Measurements from ENCODE around the gene FFAR1.
A peak's percentile ranks its signal among the peaks of the same experiment; 100 is the strongest.
"Not testable (repeated sequence)": the region's sequence is repeated elsewhere in the genome, so short reads cannot be mapped to it uniquely, and the experiment has no call there.

Gene FFAR1

GRCh38 chr19:35360081-35360480 lies 12.4 kb downstream of the FFAR1 start:
- peaks cover 55% of the 10 kb centered on the region for H3K27me3 Mint-ChIP-seq

GRCh38 chr19:35360880-35361420 lies 13.2 kb downstream of the FFAR1 start:
- Mint-ChIP-seq H3K27ac (ENCODE audit: low read depth) (no peak overlapping the region), H3K4me3 (no peak overlapping the region), H3K9me3 (no peaks in the 10 kb centered on the region), H3K4me1 (peaks cover 13% of the 10 kb centered on the region), H3K27me3 (peaks cover 61% of the 10 kb centered on the region), H3K36me3 (ENCODE audit: insufficient read depth) (peaks cover 2% of the 10 kb centered on the region)
- no peak for ATAC-seq (replicated peaks; ENCODE audit: extremely low read depth, poor library complexity, severe bottlenecking)
- no peak for DNase-seq (ENCODE audit: low spot score in 2 of 2)

More at GRCh38 chr19:35360081-35360480, 12.4 kb downstream of the FFAR1 start:
- H3K4me1 Mint-ChIP-seq, result peaks cover 13% of the 10 kb centered on the region
- not testable (repeated sequence) for H3K4me3 Mint-ChIP-seq; H3K9me3 Mint-ChIP-seq; ATAC-seq (replicated peaks; ENCODE audit: extremely low read depth, poor library complexity, severe bottlenecking); H3K27ac Mint-ChIP-seq (ENCODE audit: low read depth); H3K36me3 Mint-ChIP-seq (ENCODE audit: insufficient read depth); DNase-seq (ENCODE audit: low spot score in 2 of 2)

- DNase-seq (ENCODE audit: low spot score in 2 of 2) (no peak), ATAC-seq (replicated peaks; ENCODE audit: extremely low read depth, poor library complexity, severe bottlenecking) (no peak)
- Mint-ChIP-seq H3K4me3 (no peak overlapping the region), H3K4me1 (peaks cover 13% of the 10 kb centered on the region), H3K27me3 (peaks cover 75% of the 10 kb centered on the region), H3K9me3 (no peaks in the 10 kb centered on the region), H3K27ac (ENCODE audit: low read depth) (no peak overlapping the region), H3K36me3 (ENCODE audit: insufficient read depth) (peaks cover 2% of the 10 kb centered on the region)
Measured at GRCh38 chr19:35362261-35363000, 14.7 kb downstream of the FFAR1 start.

DNA sequence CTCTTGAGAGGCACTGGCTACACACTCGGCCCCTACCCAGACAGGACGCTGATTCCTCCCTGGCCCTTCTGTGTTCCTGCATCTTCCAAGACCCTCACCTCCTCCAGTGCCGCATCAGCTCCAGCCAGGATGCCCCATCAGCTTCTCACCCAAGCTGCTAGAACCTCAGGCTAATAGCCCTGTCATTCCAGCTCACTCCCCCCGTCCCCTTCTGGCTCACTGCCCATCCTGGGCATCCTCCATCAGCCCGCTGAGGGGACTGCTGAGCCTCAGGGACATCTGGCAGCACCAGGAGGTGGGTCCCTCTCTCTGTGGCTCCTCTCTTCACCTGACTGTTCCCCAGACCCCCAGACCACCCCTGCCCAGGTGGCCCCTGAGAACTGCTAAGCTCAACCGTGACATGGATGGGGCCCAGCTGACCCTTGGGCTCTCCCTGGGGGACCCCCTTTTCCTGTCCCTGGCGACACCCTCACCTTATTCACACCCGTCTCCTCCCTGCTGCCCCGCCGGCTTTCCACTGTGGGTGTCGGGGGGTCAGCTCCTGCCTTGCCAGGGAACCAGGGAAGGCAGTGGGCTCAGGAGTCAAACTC lies 15.4 kb downstream of the FFAR1 start:
- no peak for DNase-seq (ENCODE audit: low spot score in 2 of 2)
- H3K4me3 Mint-ChIP-seq, result no peak overlapping the region
- H3K27me3 Mint-ChIP-seq, result peaks cover 75% of the 10 kb centered on the region
- H3K36me3 Mint-ChIP-seq (ENCODE audit: insufficient read depth), result peaks cover 2% of the 10 kb centered on the region
- H3K4me1 Mint-ChIP-seq, result peaks cover 10% of the 10 kb centered on the region
- no peak overlapping the region for H3K27ac Mint-ChIP-seq (ENCODE audit: low read depth)
- no peak for ATAC-seq (replicated peaks; ENCODE audit: extremely low read depth, poor library complexity, severe bottlenecking)
- no peaks in the 10 kb centered on the region for H3K9me3 Mint-ChIP-seq

- ATAC-seq (replicated peaks; ENCODE audit: extremely low read depth, poor library complexity, severe bottlenecking) (no peak), DNase-seq (ENCODE audit: low spot score in 2 of 2) (no peak)
- Mint-ChIP-seq H3K9me3 (no peaks in the 10 kb centered on the region), H3K27ac (ENCODE audit: low read depth) (no peak overlapping the region), H3K4me3 (no peak overlapping the region), H3K4me1 (peaks cover 6% of the 10 kb centered on the region), H3K27me3 (peaks cover 77% of the 10 kb centered on the region), H3K36me3 (ENCODE audit: insufficient read depth) (peaks cover 2% of the 10 kb centered on the region)
Measured at GRCh38 chr19:35363711-35364425, 16.2 kb downstream of the FFAR1 start.

DNA sequence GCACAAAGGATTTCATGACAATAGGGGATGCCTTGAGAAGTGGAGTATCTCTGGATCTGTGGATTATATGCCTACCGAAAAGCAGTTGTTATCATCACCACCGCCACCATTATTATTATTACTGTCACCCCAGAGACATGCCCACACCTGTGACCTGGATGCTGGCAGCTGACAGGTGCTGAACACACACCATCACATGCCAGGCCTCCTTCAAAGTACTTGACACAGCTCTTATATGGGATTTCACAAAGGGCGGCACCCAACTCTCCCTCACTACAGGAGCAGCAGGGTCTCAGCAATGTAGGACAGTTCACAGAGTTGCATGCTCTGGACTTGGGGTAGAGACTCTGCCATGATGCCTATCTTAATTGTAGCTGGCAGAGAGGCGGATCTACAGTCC lies 17.6 kb downstream of the FFAR1 start:
- ATAC-seq (replicated peaks; ENCODE audit: extremely low read depth, poor library complexity, severe bottlenecking) (no peak), DNase-seq (ENCODE audit: low spot score in 2 of 2) (no peak)
- peaks cover 88% of the 10 kb centered on the region for H3K27me3 Mint-ChIP-seq
- no peak overlapping the region for H3K4me3 Mint-ChIP-seq
- peaks cover 6% of the 10 kb centered on the region for H3K4me1 Mint-ChIP-seq
- no peaks in the 10 kb centered on the region for H3K9me3 Mint-ChIP-seq
- peaks cover 2% of the 10 kb centered on the region for H3K36me3 Mint-ChIP-seq (ENCODE audit: insufficient read depth)
- no peak overlapping the region for H3K27ac Mint-ChIP-seq (ENCODE audit: low read depth)

- H3K36me3 Mint-ChIP-seq (ENCODE audit: insufficient read depth), result peaks cover 2% of the 10 kb centered on the region
- no peak for DNase-seq (ENCODE audit: low spot score in 2 of 2)
- ATAC-seq (replicated peaks; ENCODE audit: extremely low read depth, poor library complexity, severe bottlenecking), result no peak
- H3K27ac Mint-ChIP-seq (ENCODE audit: low read depth), result no peak overlapping the region
- H3K4me1 Mint-ChIP-seq, result no peaks in the 10 kb centered on the region
- no peaks in the 10 kb centered on the region for H3K9me3 Mint-ChIP-seq
- H3K4me3 Mint-ChIP-seq, result no peak overlapping the region
- peaks cover 69% of the 10 kb centered on the region for H3K27me3 Mint-ChIP-seq
Measured at GRCh38 chr19:35368378-35368777, 20.7 kb downstream of the FFAR1 start.

DNA sequence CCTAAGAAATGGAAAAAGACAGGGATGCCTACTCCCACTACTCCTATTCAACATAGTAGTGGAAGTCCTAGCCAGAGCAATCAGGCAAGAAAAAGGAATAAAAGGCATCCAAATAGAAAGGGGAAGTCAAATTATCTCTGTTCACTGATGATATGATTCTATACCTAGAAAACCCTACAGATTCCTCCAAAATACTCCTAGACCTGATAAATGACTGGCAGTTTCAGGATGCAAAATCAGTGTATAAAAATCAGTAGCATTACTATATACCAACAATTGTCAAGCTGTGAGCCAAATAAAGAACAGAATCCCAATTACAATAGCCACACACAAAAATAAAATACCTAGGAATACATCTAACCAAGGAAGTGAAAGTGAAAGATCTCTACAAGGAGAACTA lies 21.8 kb downstream of the FFAR1 start:
- Mint-ChIP-seq H3K4me3 (no peak overlapping the region), H3K36me3 (ENCODE audit: insufficient read depth) (peaks cover 4% of the 10 kb centered on the region), H3K27me3 (peaks cover 58% of the 10 kb centered on the region), H3K9me3 (no peaks in the 10 kb centered on the region), H3K4me1 (no peaks in the 10 kb centered on the region), H3K27ac (ENCODE audit: low read depth) (no peak overlapping the region)
- DNase-seq (ENCODE audit: low spot score in 2 of 2) (no peak), ATAC-seq (replicated peaks; ENCODE audit: extremely low read depth, poor library complexity, severe bottlenecking) (no peak)

DNA sequence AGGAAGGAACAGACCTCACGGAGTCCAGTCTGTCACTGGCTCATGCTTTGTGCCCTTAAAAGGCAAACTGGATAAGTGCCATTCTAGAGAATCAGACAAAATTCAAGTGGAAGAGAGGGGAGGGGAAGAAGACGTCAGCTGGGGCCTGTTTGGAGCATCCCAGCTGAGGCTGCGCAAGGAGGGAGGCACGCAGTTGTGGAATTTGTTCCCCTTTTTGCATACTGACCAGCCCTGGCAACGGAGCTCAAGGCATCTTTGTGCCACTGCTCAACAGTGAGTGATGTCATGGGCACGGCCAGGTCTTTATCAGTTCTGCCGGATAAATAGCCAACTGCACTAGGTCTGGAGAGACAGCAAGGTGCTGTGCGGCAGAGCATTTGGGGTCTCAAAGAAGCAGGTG lies 23.0 kb downstream of the FFAR1 start, which contains the start of gene GPR42:
TSS of gene GPR42 (plus strand) at position 347 of the 400 bp plus-strand sequence. CDS start 292 bp downstream, outside the sequence.
- no peak within 1 kb of the TSS for H3K27ac Mint-ChIP-seq (ENCODE audit: low read depth)
- H3K27me3 Mint-ChIP-seq, result peaks cover 48% of the 10 kb centered on the region
- peaks cover 4% of the 10 kb centered on the region for H3K36me3 Mint-ChIP-seq (ENCODE audit: insufficient read depth)
- H3K9me3 Mint-ChIP-seq, result no peaks in the 10 kb centered on the region
- no peak within 1 kb of the TSS for H3K4me3 Mint-ChIP-seq
- DNase-seq (ENCODE audit: low spot score in 2 of 2), result no peak
- no peaks in the 10 kb centered on the region for H3K4me1 Mint-ChIP-seq
- no peak for ATAC-seq (replicated peaks; ENCODE audit: extremely low read depth, poor library complexity, severe bottlenecking)

DNA sequence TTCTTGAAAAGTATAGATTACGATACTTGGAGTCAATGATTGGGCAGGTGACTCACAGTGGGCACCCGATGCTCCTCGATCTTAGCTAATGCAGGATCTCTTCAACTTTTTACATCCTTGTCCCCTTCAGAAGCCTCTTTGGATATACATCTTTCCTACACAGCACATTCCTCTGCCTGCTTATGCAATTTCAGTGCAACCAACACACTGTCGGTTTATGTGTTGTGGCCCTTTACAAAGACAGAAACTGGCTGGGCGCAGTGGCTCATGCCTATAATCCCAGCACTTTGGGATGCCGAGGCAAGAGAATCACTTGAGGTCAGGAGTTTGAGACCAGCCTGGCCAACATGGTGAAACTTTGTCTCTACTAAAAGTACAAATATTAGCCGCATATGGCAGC lies 25.8 kb downstream of the FFAR1 start:
- H3K27ac Mint-ChIP-seq (ENCODE audit: low read depth), result no peak overlapping the region
- ATAC-seq (replicated peaks; ENCODE audit: extremely low read depth, poor library complexity, severe bottlenecking) (no peak), DNase-seq (ENCODE audit: low spot score in 2 of 2) (no peak)
- H3K36me3 Mint-ChIP-seq (ENCODE audit: insufficient read depth), result peaks cover 4% of the 10 kb centered on the region
- no peaks in the 10 kb centered on the region for H3K4me1 Mint-ChIP-seq
- peaks cover 22% of the 10 kb centered on the region for H3K27me3 Mint-ChIP-seq
- no peaks in the 10 kb centered on the region for H3K9me3 Mint-ChIP-seq
- no peak overlapping the region for H3K4me3 Mint-ChIP-seq

DNA sequence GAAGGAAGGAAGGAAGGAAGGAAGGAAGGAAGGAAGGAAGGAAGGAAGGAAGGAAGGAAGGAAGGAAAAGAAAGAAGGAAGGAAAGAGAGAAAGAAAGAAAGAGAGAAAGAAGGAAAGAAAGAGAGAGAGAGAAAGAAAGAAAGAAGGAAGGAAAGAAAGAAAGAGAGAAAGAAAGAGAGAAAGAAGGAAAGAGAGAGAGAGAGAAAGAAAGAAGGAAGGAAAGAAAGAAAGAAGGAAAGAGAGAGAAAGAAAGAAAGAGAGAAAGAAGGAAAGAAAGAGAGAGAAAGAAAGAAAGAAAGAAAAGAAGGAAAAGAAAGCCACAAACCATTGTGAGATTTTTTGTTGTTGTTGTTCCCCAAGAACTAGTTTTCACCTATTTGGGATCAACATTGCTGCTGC lies 26.3 kb downstream of the FFAR1 start:
- not testable (repeated sequence) for DNase-seq (ENCODE audit: low spot score in 2 of 2); H3K9me3 Mint-ChIP-seq; ATAC-seq (replicated peaks; ENCODE audit: extremely low read depth, poor library complexity, severe bottlenecking); H3K27ac Mint-ChIP-seq (ENCODE audit: low read depth); H3K36me3 Mint-ChIP-seq (ENCODE audit: insufficient read depth); H3K4me3 Mint-ChIP-seq; H3K4me1 Mint-ChIP-seq
- peaks cover 16% of the 10 kb centered on the region for H3K27me3 Mint-ChIP-seq

DNA sequence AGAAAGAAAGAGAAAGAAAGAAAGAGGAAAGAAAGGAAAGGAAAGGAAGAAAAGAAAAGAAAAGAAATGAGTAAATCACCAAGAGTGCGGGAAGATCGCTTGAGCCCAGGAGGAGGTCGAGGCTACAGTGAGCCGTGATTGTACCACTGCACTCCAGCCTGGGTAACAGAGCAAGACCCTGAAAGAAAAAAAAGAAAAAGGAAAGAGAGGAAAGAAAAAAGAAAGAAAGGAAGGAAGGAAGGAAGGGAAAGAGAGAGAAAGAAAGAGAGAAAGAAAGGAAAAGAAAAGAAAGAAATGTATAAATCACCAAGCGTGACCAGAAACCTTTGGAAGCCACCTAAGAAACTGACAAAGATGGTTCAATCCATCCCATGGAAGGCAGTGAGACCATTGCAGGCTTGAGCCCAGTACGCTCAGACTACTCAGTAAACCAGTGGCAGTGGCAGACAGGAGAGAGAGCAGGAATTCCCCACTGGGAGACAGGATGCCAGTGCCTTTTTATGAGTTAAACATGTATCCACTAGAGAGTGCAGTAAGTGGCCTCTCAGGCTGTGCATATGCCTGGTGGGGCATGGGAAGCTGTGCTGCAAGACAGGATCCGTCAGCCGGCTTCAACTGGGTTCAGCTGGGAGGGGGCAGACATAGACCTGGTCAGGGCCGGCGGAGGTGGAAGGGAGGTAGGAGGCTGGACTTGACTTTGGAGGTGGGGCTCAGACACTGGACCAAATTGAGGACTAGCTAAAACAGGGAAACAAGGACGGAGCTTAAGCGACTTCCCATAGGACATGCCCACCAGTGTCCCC lies 28.0 kb downstream of the FFAR1 start:
- DNase-seq (ENCODE audit: low spot score in 2 of 2) (no peak), ATAC-seq (replicated peaks; ENCODE audit: extremely low read depth, poor library complexity, severe bottlenecking) (no peak)
- H3K4me3 Mint-ChIP-seq, result no peak overlapping the region
- H3K9me3 Mint-ChIP-seq, result no peaks in the 10 kb centered on the region
- H3K27ac Mint-ChIP-seq (ENCODE audit: low read depth), result peak overlapping the region; percentile 27
- H3K4me1 Mint-ChIP-seq, result no peaks in the 10 kb centered on the region
- peaks cover 2% of the 10 kb centered on the region for H3K36me3 Mint-ChIP-seq (ENCODE audit: insufficient read depth)
- peaks cover 3% of the 10 kb centered on the region for H3K27me3 Mint-ChIP-seq
